CD4-positive, alpha-beta memory T cell (primary cell): ENCODE data around the gene SCG2. TPM values are rescaled to one million over a fixed set of nuclear protein-coding genes. Genes with fewer than 3 reads are reported as not detected.

Source experiments
- CTCF ChIA-PET: fragments of 350-600 bp; sonication (Branson Sonifier 250); formaldehyde crosslinking; loops from one replicate; lab custom pipeline; 2021; ENCODE audit warnings: inconsistent platforms; ENCODE audit not compliant: partially characterized antibody; lab: Charles Lee
- POLR2A ChIA-PET: fragments of 350-600 bp; sonication (Branson Sonifier 250); formaldehyde crosslinking; loops from one replicate; lab custom pipeline; 2021; ENCODE audit not compliant: partially characterized antibody; lab: Charles Lee
- DNase-seq, 5 donors: peaks; one replicate each; pipeline versions ENCODE4 v3.0.0 to v3.0.0-alpha.2; 2020 to 2022; ENCODE audit warnings: mixed read lengths in 1 of 5
- H3K27ac ChIP-seq: one replicate; pipeline ENCODE4 v1.7.0; 2013; ENCODE audit warnings: low read depth, low read length
- H3K27me3 ChIP-seq: 2 replicates; pipeline ENCODE4 v1.7.0; 2013; ENCODE audit warnings: mild to moderate bottlenecking, low read length, moderate library complexity; ENCODE audit not compliant: insufficient read depth
- H3K36me3 ChIP-seq: 2 replicates; pipeline ENCODE4 v1.7.0; 2013; ENCODE audit warnings: mild to moderate bottlenecking, low read length, moderate library complexity; ENCODE audit not compliant: insufficient read depth
- H3K4me1 ChIP-seq: 2 replicates; pipeline ENCODE4 v1.7.0; 2013; ENCODE audit warnings: mild to moderate bottlenecking, low read length, moderate library complexity; ENCODE audit not compliant: insufficient read depth
- H3K4me3 ChIP-seq, 2 donors: one replicate each; pipeline ENCODE4 v1.7.0; 2013; ENCODE audit warnings: low read length in 2 of 2, mild to moderate bottlenecking in 1 of 2
- H3K9me3 ChIP-seq, 2 donors: one replicate each; pipeline ENCODE4 v1.7.0; 2013; ENCODE audit warnings: low read length in 2 of 2, control low read depth in 1 of 2; ENCODE audit not compliant: control insufficient read depth in 1 of 2
- H3K27ac Mint-ChIP-seq, 7 donors: one replicate each; pipeline ENCODE4 v1.8.0; 2020 to 2021; ENCODE audit warnings: mixed read lengths in 7 of 7, mild to moderate bottlenecking in 6 of 7, inconsistent platforms in 3 of 7, moderate library complexity in 3 of 7
- H3K27me3 Mint-ChIP-seq, 2 donors: one replicate each; pipeline ENCODE4 v1.8.0; 2020 to 2021; ENCODE audit warnings: mixed read lengths in 2 of 2
- H3K36me3 Mint-ChIP-seq, 2 donors: one replicate each; pipeline ENCODE4 v1.8.0; 2020 to 2021; ENCODE audit warnings: mixed read lengths in 2 of 2, inconsistent platforms in 1 of 2, mild to moderate bottlenecking in 1 of 2
- H3K4me1 Mint-ChIP-seq, 4 donors: one replicate each; pipeline ENCODE4 v1.8.0; 2020 to 2021; ENCODE audit warnings: mixed read lengths in 4 of 4, mild to moderate bottlenecking in 1 of 4
- H3K4me3 Mint-ChIP-seq, 8 donors: one replicate each; pipeline ENCODE4 v1.8.0; 2020 to 2021; ENCODE audit warnings: mixed read lengths in 8 of 8, mild to moderate bottlenecking in 7 of 8, moderate library complexity in 6 of 8, inconsistent platforms in 3 of 8
- H3K9me3 Mint-ChIP-seq, 8 donors: one replicate each; pipeline ENCODE4 v1.8.0; 2020 to 2021; ENCODE audit warnings: mixed read lengths in 8 of 8, mild to moderate bottlenecking in 5 of 8, inconsistent platforms in 3 of 8, moderate library complexity in 1 of 8
- intact Hi-C: fragments of 100-400 bp; cut with micrococcal nuclease; formaldehyde crosslinking; loops from one replicate; pipeline ENCODE4 v1.15.1; 2023
- polyA plus RNA-seq, 2 donors: library from polyadenylated mRNA; unstranded; fragments of 300-500 nt; fragmentation: Illumina TruSeq; gene quantifications; one replicate each; pipeline ENCODE4 v1.2.3, GENCODE V29; 2021
- total RNA-seq, 2 experiments: library from RNA; stranded (reverse); gene quantifications; one replicate each; pipeline ENCODE4 v1.2.3, GENCODE V29; 2021

The SCG2 gene
- total and polyA plus RNA-seq, 4 experiments from 2014 or later, result not detected

- ChIA-PET POLR2A (no interaction called here), CTCF (no interaction called here)
- Mint-ChIP-seq H3K27me3 (peaks cover 26 to 30% of the 10 kb centered on the region in 2 donors), H3K4me3 (no peak overlapping the region), H3K4me1 (no peaks in the 10 kb centered on the region), H3K36me3 (no peaks in the 10 kb centered on the region), H3K9me3 (peaks cover 0 to 15% (median 0%) of the 10 kb centered on the region in 8 donors), H3K27ac (no peak overlapping the region)
- Histone ChIP-seq H3K27me3 (no peaks in the 10 kb centered on the region), H3K4me3 (no peak overlapping the region), H3K27ac (no peak overlapping the region), H3K9me3 (no peaks in the 10 kb centered on the region), H3K4me1 (no peaks in the 10 kb centered on the region), H3K36me3 (no peaks in the 10 kb centered on the region)
- intact Hi-C loops, result no loop called here
- no peak for DNase-seq
Measured at GRCh38 chr2:223611061-223611460, 8.9 kb upstream of the SCG2 start.

DNA sequence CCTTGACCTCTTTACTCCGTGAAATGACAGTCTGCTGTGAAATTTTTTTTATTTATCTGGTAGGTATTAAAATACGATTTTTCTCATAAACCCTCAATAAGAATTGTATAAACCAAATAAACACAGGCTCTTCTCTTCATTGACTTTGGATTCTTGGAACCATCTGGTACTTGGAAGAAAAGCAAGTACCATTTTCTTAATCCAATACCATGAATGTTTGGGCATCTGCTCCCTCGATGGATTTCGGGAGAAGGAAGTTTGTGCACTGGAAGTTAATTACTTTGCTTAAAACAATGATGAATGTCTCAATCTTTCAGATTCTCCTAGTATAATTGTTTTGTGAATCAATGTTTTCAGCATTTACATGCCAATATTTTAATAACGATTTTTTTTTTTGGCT lies 5.3 kb upstream of the SCG2 start:
- Mint-ChIP-seq H3K27ac (no peak overlapping the region), H3K36me3 (no peaks in the 10 kb centered on the region), H3K4me1 (peaks cover 0 to 2% (median 0%) of the 10 kb centered on the region in 4 donors), H3K27me3 (peaks cover 9 to 10% of the 10 kb centered on the region in 2 donors), H3K9me3 (peaks cover 0 to 12% (median 0%) of the 10 kb centered on the region in 8 donors), H3K4me3 (no peak overlapping the region)
- no peak for DNase-seq
- Histone ChIP-seq H3K4me3 (no peak overlapping the region), H3K27me3 (no peaks in the 10 kb centered on the region), H3K9me3 (no peaks in the 10 kb centered on the region), H3K36me3 (no peaks in the 10 kb centered on the region), H3K27ac (no peak overlapping the region), H3K4me1 (no peaks in the 10 kb centered on the region)
- ChIA-PET POLR2A (no interaction called here), CTCF (no interaction called here)
- intact Hi-C loops, result no loop called here

GRCh38 chr2:223606946-223607345 lies 4.8 kb upstream of the SCG2 start:
- CTCF ChIA-PET, result no interaction called here
- H3K27ac Mint-ChIP-seq, result no peak overlapping the region
- no peaks in the 10 kb centered on the region for H3K4me1 ChIP-seq
- no peak overlapping the region for H3K4me3 Mint-ChIP-seq
- no peak for DNase-seq
- H3K27ac ChIP-seq, result no peak overlapping the region
- H3K36me3 ChIP-seq, result no peaks in the 10 kb centered on the region
- POLR2A ChIA-PET, result no interaction called here
- H3K27me3 Mint-ChIP-seq, result peaks cover 6 to 9% of the 10 kb centered on the region in 2 donors
- H3K4me1 Mint-ChIP-seq, result peaks cover 0 to 2% (median 0%) of the 10 kb centered on the region in 4 donors
- intact Hi-C loops, result no loop called here
- H3K4me3 ChIP-seq, result no peak overlapping the region
- H3K27me3 ChIP-seq, result no peaks in the 10 kb centered on the region
- no peaks in the 10 kb centered on the region for H3K36me3 Mint-ChIP-seq
- peaks cover 0 to 12% (median 0%) of the 10 kb centered on the region in 8 donors for H3K9me3 Mint-ChIP-seq
- no peaks in the 10 kb centered on the region for H3K9me3 ChIP-seq

DNA sequence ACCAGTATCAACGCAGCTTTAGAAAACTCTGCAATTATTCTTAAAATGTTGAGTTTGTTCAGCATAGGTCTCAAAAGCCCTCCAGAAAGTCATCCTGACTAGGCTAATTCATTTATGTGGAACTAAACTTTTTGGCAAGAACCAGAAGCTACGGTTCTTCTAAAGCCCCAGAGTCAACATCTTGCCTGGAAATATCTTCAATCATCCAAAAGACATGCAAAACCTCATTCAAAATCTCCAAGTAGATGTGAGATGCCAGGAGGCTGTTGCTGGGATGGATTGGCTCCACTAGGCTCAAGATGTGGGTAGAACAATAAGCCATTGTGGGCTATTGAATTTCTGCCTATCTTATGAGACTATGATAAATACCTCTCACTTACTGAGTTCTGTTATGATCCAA lies 2.1 kb upstream of the SCG2 start:
- Histone ChIP-seq H3K4me3 (no peak overlapping the region), H3K4me1 (no peaks in the 10 kb centered on the region), H3K27ac (no peak overlapping the region), H3K27me3 (no peaks in the 10 kb centered on the region), H3K9me3 (no peaks in the 10 kb centered on the region), H3K36me3 (no peaks in the 10 kb centered on the region)
- CTCF ChIA-PET, result no interaction called here
- Mint-ChIP-seq H3K27ac (no peak overlapping the region), H3K27me3 (peaks cover 7% of the 10 kb centered on the region in 2 donors), H3K9me3 (peaks cover 0 to 10% (median 0%) of the 10 kb centered on the region in 8 donors), H3K36me3 (no peaks in the 10 kb centered on the region), H3K4me1 (peaks cover 0 to 2% (median 0%) of the 10 kb centered on the region in 4 donors), H3K4me3 (no peak overlapping the region)
- DNase-seq, result no peak
- intact Hi-C loops, result no loop called here
- POLR2A ChIA-PET, result no interaction called here

DNA sequence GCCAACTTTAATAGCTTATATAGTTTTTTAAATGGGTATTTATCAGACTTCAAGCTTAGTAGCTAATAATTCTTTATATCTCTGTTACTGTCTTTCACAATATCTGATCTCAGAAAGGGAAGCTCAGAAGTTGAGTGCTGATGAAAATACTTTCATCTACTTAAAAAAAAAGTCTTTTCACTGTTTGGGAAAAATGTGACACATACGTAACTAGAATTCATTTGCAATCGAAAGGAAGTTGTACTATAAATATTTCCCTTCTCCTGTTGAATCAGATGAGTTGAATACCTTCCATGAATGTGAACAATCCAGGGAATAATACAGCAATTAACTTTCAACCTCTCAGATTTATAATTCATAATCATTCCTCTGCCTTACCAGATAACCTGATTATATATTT lies 811 bp upstream of the SCG2 start:
- CTCF ChIA-PET, result no interaction called here
- H3K36me3 Mint-ChIP-seq, result no peaks in the 10 kb centered on the region
- H3K4me3 Mint-ChIP-seq, result no peak overlapping the region

GRCh38 chr2:223601018-223601417 lies 1.1 kb downstream of the SCG2 start:
- ChIA-PET CTCF (no interaction called here), POLR2A (no interaction called here)
- Histone ChIP-seq H3K27me3 (no peaks in the 10 kb centered on the region), H3K4me3 (no peak overlapping the region), H3K27ac (no peak overlapping the region), H3K4me1 (no peaks in the 10 kb centered on the region), H3K36me3 (no peaks in the 10 kb centered on the region), H3K9me3 (no peaks in the 10 kb centered on the region)
- no peak overlapping the region for H3K27ac Mint-ChIP-seq
- DNase-seq, result no peak
- peaks cover 0 to 5% of the 10 kb centered on the region in 2 donors for H3K27me3 Mint-ChIP-seq
- H3K4me1 Mint-ChIP-seq, result peaks cover 0 to 2% (median 0%) of the 10 kb centered on the region in 4 donors
- H3K4me3 Mint-ChIP-seq, result no peak overlapping the region
- intact Hi-C loops, result no loop called here
- H3K36me3 Mint-ChIP-seq, result no peaks in the 10 kb centered on the region
- H3K9me3 Mint-ChIP-seq, result peaks cover 0 to 7% (median 1%) of the 10 kb centered on the region in 8 donors

More for the DNA sequence above, 811 bp upstream of the SCG2 start:
- Histone ChIP-seq H3K27me3 (no peaks in the 10 kb centered on the region), H3K4me1 (no peaks in the 10 kb centered on the region), H3K27ac (no peak overlapping the region), H3K9me3 (no peaks in the 10 kb centered on the region), H3K4me3 (no peak overlapping the region), H3K36me3 (no peaks in the 10 kb centered on the region)
- H3K4me1 Mint-ChIP-seq, result peaks cover 0 to 2% (median 0%) of the 10 kb centered on the region in 4 donors
- intact Hi-C loops, result no loop called here
- peaks cover 5 to 7% of the 10 kb centered on the region in 2 donors for H3K27me3 Mint-ChIP-seq
- H3K9me3 Mint-ChIP-seq, result peaks cover 0 to 8% (median 1%) of the 10 kb centered on the region in 8 donors
- DNase-seq, result no peak
- POLR2A ChIA-PET, result no interaction called here
- H3K27ac Mint-ChIP-seq, result no peak overlapping the region

GRCh38 chr2:223599640-223600380 lies 2.4 kb downstream of the SCG2 start:
- H3K27me3 ChIP-seq, result no peaks in the 10 kb centered on the region
- ChIA-PET POLR2A (no interaction called here), CTCF (no interaction called here)
- Mint-ChIP-seq H3K4me1 (peaks cover 0 to 2% (median 0%) of the 10 kb centered on the region in 4 donors), H3K9me3 (peaks cover 0 to 7% (median 0%) of the 10 kb centered on the region in 8 donors), H3K36me3 (no peaks in the 10 kb centered on the region), H3K27ac (no peak overlapping the region), H3K4me3 (no peak overlapping the region), H3K27me3 (peaks cover 0 to 2% of the 10 kb centered on the region in 2 donors)
- no peak overlapping the region for H3K4me3 ChIP-seq
- intact Hi-C loops, result no loop called here
- no peaks in the 10 kb centered on the region for H3K36me3 ChIP-seq
- no peaks in the 10 kb centered on the region for H3K4me1 ChIP-seq
- H3K27ac ChIP-seq, result no peak overlapping the region
- no peaks in the 10 kb centered on the region for H3K9me3 ChIP-seq
- DNase-seq, result no peak
